Spleen (tissue), 7 donors: ENCODE results near the gene SYNGR2.

Experiments
- CTCF ChIP-seq, 11 experiments: fragments of 200-600 bp in 7 of 11; fragments of 450-650 bp in 4 of 11; sonication (generic) in 4 of 11; IDR thresholded peaks in 8 of 11; conservative IDR thresholded peaks in 3 of 11; 1 replicate in 7 of 11; 2 replicates in 4 of 11; pipeline versions ENCODE4 v1.4.0 to v1.8.0; 2016 to 2021; ENCODE audit warnings: antibody characterized with exemption in 11 of 11, inconsistent platforms in 4 of 11, mild to moderate bottlenecking in 1 of 11
- POLR2A ChIP-seq, 3 donors: fragments of 450-650 bp; IDR thresholded peaks; one replicate each; pipeline ENCODE4 v1.5.1; 2017; ENCODE audit warnings: antibody characterized with exemption in 3 of 3, mild to moderate bottlenecking in 1 of 3
- POLR2AphosphoS5 ChIP-seq, 3 donors: sonication (generic); formaldehyde crosslinking; IDR thresholded peaks; one replicate each; pipeline ENCODE4 v1.5.1; 2017; ENCODE audit warnings: antibody characterized with exemption in 3 of 3
- donor health status: DM: no; HTN: no; CAD: no; lungs with moderate emphysema.
- donor health status: DM: no; HTN: no; CAD: no.
- donor health status: DM: no; HTN: no; CAD: no.

- TF ChIP-seq CTCF (IDR thresholded peaks at IDR 0.05 in 8 of 11, conservative IDR thresholded peaks at IDR 0.05 in 3 of 11) (peak in 9 of 11 experiments; percentile 25 to 55 (median 41)), POLR2A (IDR thresholded peaks at IDR 0.05) (no peak), POLR2AphosphoS5 (IDR thresholded peaks at IDR 0.05) (peak in 2 of 3 donors; percentile 65 to 82)
Measured at GRCh38 chr17:78137392-78138203, 30.8 kb upstream of the SYNGR2 start.
